Panc1 (cell line): ENCODE data around the gene FKBP2. TPM values are rescaled to one million over a fixed set of nuclear protein-coding genes. Genes with fewer than 3 reads are reported as not detected.

ENCODE experiments used
- ATAC-seq: fragments of 200-7000 bp; cut with Tn5 transposase; 2 replicates; pipeline ENCODE4 v1.9.1; 2020; ENCODE audit warnings: mild to moderate bottlenecking, moderate library complexity
- BruUV-seq: library from RNA; stranded (reverse); fragments of 400-500 nt; replicated peaks from 2 replicates; lab custom pipeline; 2021; lab: Mats Ljungman, UMichigan
- CTCF ChIA-PET: fragments of 300-600 bp; sonication (Branson Sonifier 250); formaldehyde crosslinking; loops from one replicate; lab custom pipeline; 2022; ENCODE audit warnings: antibody characterized with exemption; lab: Charles Lee
- POLR2A ChIA-PET: fragments of 300-600 bp; sonication (Branson Sonifier 250); formaldehyde crosslinking; loops from one replicate; lab custom pipeline; 2022; ENCODE audit warnings: antibody characterized with exemption; lab: Charles Lee
- DNase-seq: peaks from one replicate; pipeline ENCODE4 v3.0.0-alpha.2; 2010; ENCODE audit warnings: low read depth, low spot score
- H3K27ac ChIP-seq: 2 replicates; pipeline ENCODE4 v1.5.1; 2011; ENCODE audit warnings: mild to moderate bottlenecking, low read length, inconsistent platforms
- H3K27me3 ChIP-seq: fragments of 200-500 bp; sonication (Bioruptor generic); 2 replicates; pipeline ENCODE4 v1.6.0; 2014; ENCODE audit warnings: low read length, inconsistent platforms; ENCODE audit not compliant: control insufficient read depth, insufficient read depth
- H3K36me3 ChIP-seq: fragments of 200-500 bp; sonication (Bioruptor generic); 2 replicates; pipeline ENCODE4 v1.5.1; 2014; ENCODE audit warnings: inconsistent platforms, mild to moderate bottlenecking, low read length, moderate library complexity; ENCODE audit not compliant: control insufficient read depth, insufficient read depth
- H3K4me1 ChIP-seq: 2 replicates; pipeline ENCODE4 v1.5.1; 2011; ENCODE audit warnings: inconsistent platforms, mild to moderate bottlenecking, low read length, moderate library complexity; ENCODE audit not compliant: control insufficient read depth, insufficient read depth
- H3K4me3 ChIP-seq, 2 experiments: 2 replicates each; pipeline ENCODE4 v1.5.1; 2011 to 2012; ENCODE audit warnings: low read depth in 2 of 2, low read length in 2 of 2, mild to moderate bottlenecking in 2 of 2, inconsistent platforms in 1 of 2, moderate library complexity in 1 of 2
- H3K9me3 ChIP-seq: fragments of 200-500 bp; sonication (Bioruptor generic); 2 replicates; pipeline ENCODE4 v1.5.1; 2014; ENCODE audit warnings: low read depth, mild to moderate bottlenecking, inconsistent platforms, low read length, moderate library complexity; ENCODE audit not compliant: control insufficient read depth, insufficient read depth
- CTCF ChIP-seq: fragments of 450-650 bp; IDR thresholded peaks from 2 replicates; pipeline ENCODE4 v1.5.1; 2017; ENCODE audit warnings: mild to moderate bottlenecking
- POLR2AphosphoS5 ChIP-seq: IDR thresholded peaks from 2 replicates; pipeline ENCODE4 v1.6.1; 2012; ENCODE audit warnings: mild to moderate bottlenecking, low read depth, low read length, moderate library complexity
- REST ChIP-seq, 2 experiments: IDR thresholded peaks; 2 replicates each; pipeline ENCODE4 v1.6.1; 2011 to 2012; ENCODE audit warnings: low read depth in 2 of 2, control low read depth in 1 of 2, low read length in 1 of 2, mild to moderate bottlenecking in 1 of 2, moderate library complexity in 1 of 2; ENCODE audit not compliant: insufficient read depth in 1 of 2
- SIN3A ChIP-seq: IDR thresholded peaks from 2 replicates; pipeline ENCODE4 v1.6.1; 2012; ENCODE audit warnings: low read depth, mild to moderate bottlenecking, low read length, moderate library complexity, borderline replicate concordance; ENCODE audit not compliant: insufficient read depth
- TCF7L2 ChIP-seq: IDR thresholded peaks from 2 replicates; pipeline ENCODE4 v1.6.1; 2011; ENCODE audit warnings: mild to moderate bottlenecking, low read depth, low read length, inconsistent platforms
- in situ Hi-C: cut with HindIII; loops from 2 replicates; pipeline ENCODE4 v1.10.0; 2016; ENCODE audit warnings: low sequenced_read_pairs, low pct_unique_long_range_greater_than_20kb
- intact Hi-C: fragments of 100-400 bp; cut with micrococcal nuclease; formaldehyde crosslinking; loops from one replicate; pipeline ENCODE4 v1.10.0; 2022; ENCODE audit not compliant: unreplicated experiment
- total RNA-seq: library from RNA; stranded (reverse); gene quantifications from one replicate; pipeline ENCODE4 v1.2.1, GENCODE V29; 2021; ENCODE audit not compliant: unreplicated experiment

FKBP2 gene
- total RNA-seq, 1 experiment from 2014 or later = 71.8 TPM

GRCh38 chr11:64291752-64292459, 51.0 kb downstream of the FKBP2 start:
- Histone ChIP-seq H3K27me3 (no peaks in the 10 kb centered on the region; the same call in none of the 2 replicates), H3K27ac (no peak overlapping the region), H3K4me1 (peaks cover 11% of the 10 kb centered on the region), H3K4me3 (peak overlapping the region; percentile 11 to 37; a peak in 3 of 4 replicates), H3K9me3 (no peaks in the 10 kb centered on the region), H3K36me3 (no peaks in the 10 kb centered on the region)
- CTCF ChIA-PET = interaction anchor here (0.8 to 1.4 kb wide), 3 partner anchors 9 to 57 kb away, joined by 3 to 12 read pairs (median 6); partner anchors contain the start of gene CATSPERZ
- intact Hi-C loops = no loop called here
- no TSS peak for BruUV-seq
- POLR2A ChIA-PET = interaction anchor here (0.7 kb wide), 1 partner anchor 11 kb away, joined by 4 read pairs; no protein-coding TSS in a partner anchor
- peak; percentile 23; the same call in 1 of the 2 replicates for ATAC-seq
- TF ChIP-seq TCF7L2 = no peak
- TF ChIP-seq SIN3A = no peak
- no peak for TF ChIP-seq POLR2AphosphoS5
- TF ChIP-seq REST (IDR thresholded peaks at IDR 0.05; ENCODE audit: insufficient read depth in 1 of 2, low read depth in 2 of 2, low read length in 1 of 2) = no peak
- no peak for TF ChIP-seq CTCF
- in situ Hi-C loops = no loop called here
- no peak for DNase-seq

- no peaks in the 10 kb centered on the region; the same call in none of the 2 replicates for H3K27me3 ChIP-seq
- POLR2A ChIA-PET = no interaction called here
- intact Hi-C loops = no loop called here
Observed at GRCh38 chr11:64292460-64293254, 51.8 kb downstream of the FKBP2 start.

More at GRCh38 chr11:64292460-64293254, 51.8 kb downstream of the FKBP2 start:
- Histone ChIP-seq H3K9me3 (no peaks in the 10 kb centered on the region), H3K27ac (no peak overlapping the region), H3K4me3 (peak overlapping the region in 1 of 2 experiments; percentile 37; a peak in 1 of 4 replicates), H3K4me1 (0 out of 2 replicates have a peak, but pooled peaks cover 6% of the 10 kb centered on the region), H3K36me3 (no peaks in the 10 kb centered on the region)
- in situ Hi-C loops = no loop called here
- TF ChIP-seq POLR2AphosphoS5 = no peak
- TF ChIP-seq TCF7L2 = no peak
- TF ChIP-seq REST (IDR thresholded peaks at IDR 0.05; ENCODE audit: insufficient read depth in 1 of 2, low read depth in 2 of 2, low read length in 1 of 2) = no peak
- TF ChIP-seq CTCF = no peak
- no peak for TF ChIP-seq SIN3A
- no peak for DNase-seq
- BruUV-seq = no TSS peak
- ATAC-seq = no peak
- CTCF ChIA-PET = interaction anchor here (0.6 to 1.4 kb wide), 3 partner anchors 9 to 57 kb away, joined by 3 to 6 read pairs (median 3); no protein-coding TSS in a partner anchor
